Pancreas (tissue), 10 donors: ENCODE data around the gene NACA2. TPM values are rescaled to one million over a fixed set of nuclear protein-coding genes. Genes with fewer than 3 reads are reported as not detected.

Experiments used
- ATAC-seq, 4 donors: fragments of 200-7000 bp; cut with Tn5 transposase; one replicate each; pipeline versions ENCODE4 v1.8.0 to v1.9.1; 2020; ENCODE audit warnings: mild to moderate bottlenecking in 4 of 4, moderate library complexity in 4 of 4
- DNase-seq, 6 donors: peaks; one replicate each; pipeline ENCODE4 v3.0.0-alpha.2; 2020
- FAIRE-seq: peaks from 2 replicates; lab custom pipeline; 2012; peaks lifted over from hg19 to GRCh38; lab: Jason Lieb, UNC
- H3K27ac ChIP-seq, 4 donors: fragments of 200-600 bp; sonication (generic); 1 replicate in 3 of 4; 2 replicates in 1 of 4; pipeline versions ENCODE4 v1.5.0 to v1.8.0; 2020
- H3K27me3 ChIP-seq, 4 donors: fragments of 200-600 bp; one replicate each; pipeline ENCODE4 v1.8.0; 2021
- H3K36me3 ChIP-seq, 3 donors: fragments of 200-600 bp; sonication (generic) in 1 of 3; one replicate each; pipeline versions ENCODE4 v1.5.0 to v1.8.0; 2020 to 2021
- H3K4me1 ChIP-seq, 3 donors: fragments of 200-600 bp; one replicate each; pipeline ENCODE4 v1.8.0; 2021
- H3K4me3 ChIP-seq, 4 donors: fragments of 200-600 bp; sonication (generic) in 2 of 4; one replicate each; pipeline versions ENCODE4 v1.5.0 to v1.8.0; 2020 to 2021
- H3K9me3 ChIP-seq, 4 donors: fragments of 200-600 bp; one replicate each; pipeline ENCODE4 v1.8.0; 2021
- WGBS, 2 donors: extraction: QIAGEN DNeasy Blood & Tissue Kit; methylation state at CpG; one replicate each; pipeline ENCODE4 v1.1.7; 2013; 5-methylcytosine and 5-hydroxymethylcytosine counted together
- intact Hi-C, 3 donors: fragments of 100-400 bp; cut with DNase I; formaldehyde crosslinking; loops; one replicate each; pipeline versions ENCODE4 v1.11.1 to v1.14.2; 2022
- polyA plus RNA-seq, 2 donors: library from polyadenylated mRNA; stranded (reverse); fragments of 200-250 nt; gene quantifications; one replicate each; pipeline ENCODE4 v1.2.3, GENCODE V29; 2013
- total RNA-seq, 6 donors: library from RNA; stranded (reverse); fragmentation: NEBNext Ultra II Directional in 4 of 6; extraction: Animal tissue kit (Norgen Biotek cat#: 25700) in 4 of 6; gene quantifications; one replicate each; pipeline versions ENCODE4 v1.2.1 to v1.2.4, GENCODE V29; 2021 to 2023
- TF ChIP-seq, protein P1 (sequence below), 4 donors: fragments of 200-600 bp; sonication (generic) in 3 of 4; IDR thresholded peaks; one replicate each; pipeline versions ENCODE4 v1.5.0 to v1.8.0; 2021; ENCODE audit warnings: antibody characterized with exemption in 4 of 4
- donor health status: healthy with polysubstance abuse.
- donor health status: DM: no; HTN: no; CAD: no; lungs with moderate emphysema.
- donor health status: DM: no; HTN: no; CAD: no.
- donor health status: control.
- donor health status: control.
- donor health status: Bipolar disorder and iron deficiency.
- donor health status: DM: yes; HTN: yes; CAD: no.
- donor health status: DM: no; HTN: no; CAD: no.
- donor health status: DM: no; HTN: no; CAD: no.
- donor health status: DM: yes; HTN: yes; CAD: no.

NACA2 gene
- total and polyA plus RNA-seq, 8 donors: 0.12 TPM; not detected in 7

DNA sequence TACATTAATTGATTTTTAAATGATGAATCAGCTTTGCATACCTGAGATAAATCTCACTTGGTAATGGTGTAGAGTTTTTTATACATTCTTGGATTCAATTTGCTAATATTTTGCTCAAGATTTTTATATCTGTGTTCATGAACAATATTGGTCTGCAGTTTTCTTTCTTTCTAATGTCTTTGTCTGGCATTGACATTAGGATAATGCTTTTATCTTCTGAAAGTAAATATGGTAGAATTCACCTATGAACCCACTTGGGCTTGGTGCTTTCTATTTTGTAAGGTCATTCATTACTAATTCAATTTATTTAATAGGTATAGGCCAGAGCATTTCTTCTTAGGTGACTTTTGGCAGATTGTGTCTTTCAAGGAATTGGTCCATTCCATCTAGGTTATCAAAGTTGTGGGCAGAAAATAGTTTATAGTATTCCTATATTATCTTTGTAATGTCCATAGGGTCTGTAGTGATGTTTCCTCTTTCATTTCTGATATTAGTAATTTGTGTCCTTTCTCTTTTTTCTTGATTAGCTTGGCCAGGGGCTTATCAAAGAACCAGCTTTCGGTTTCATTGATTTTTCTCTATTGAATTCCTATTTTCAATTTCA lies 45.6 kb downstream of the NACA2 start:
- peaks cover 0 to 12% (median 8%) of the 10 kb centered on the region in 4 donors for H3K27me3 ChIP-seq
- WGBS, 2 donors: 61 to 84% methylated on average over 1 of the region's 1 CpG
- intact Hi-C loops: loop anchor here in 1 of 3 donors (5.0 kb wide), 1 partner anchor 128 kb away; no protein-coding TSS in a partner anchor
- no peak overlapping the region for H3K4me3 ChIP-seq
- no peaks in the 10 kb centered on the region for H3K36me3 ChIP-seq
- FAIRE-seq (no peak), ATAC-seq (no peak), DNase-seq (no peak)
- H3K27ac ChIP-seq: no peak overlapping the region
- TF ChIP-seq, protein P1, sequence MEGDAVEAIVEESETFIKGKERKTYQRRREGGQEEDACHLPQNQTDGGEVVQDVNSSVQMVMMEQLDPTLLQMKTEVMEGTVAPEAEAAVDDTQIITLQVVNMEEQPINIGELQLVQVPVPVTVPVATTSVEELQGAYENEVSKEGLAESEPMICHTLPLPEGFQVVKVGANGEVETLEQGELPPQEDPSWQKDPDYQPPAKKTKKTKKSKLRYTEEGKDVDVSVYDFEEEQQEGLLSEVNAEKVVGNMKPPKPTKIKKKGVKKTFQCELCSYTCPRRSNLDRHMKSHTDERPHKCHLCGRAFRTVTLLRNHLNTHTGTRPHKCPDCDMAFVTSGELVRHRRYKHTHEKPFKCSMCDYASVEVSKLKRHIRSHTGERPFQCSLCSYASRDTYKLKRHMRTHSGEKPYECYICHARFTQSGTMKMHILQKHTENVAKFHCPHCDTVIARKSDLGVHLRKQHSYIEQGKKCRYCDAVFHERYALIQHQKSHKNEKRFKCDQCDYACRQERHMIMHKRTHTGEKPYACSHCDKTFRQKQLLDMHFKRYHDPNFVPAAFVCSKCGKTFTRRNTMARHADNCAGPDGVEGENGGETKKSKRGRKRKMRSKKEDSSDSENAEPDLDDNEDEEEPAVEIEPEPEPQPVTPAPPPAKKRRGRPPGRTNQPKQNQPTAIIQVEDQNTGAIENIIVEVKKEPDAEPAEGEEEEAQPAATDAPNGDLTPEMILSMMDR (IDR thresholded peaks at IDR 0.05): no peak
- no peaks in the 10 kb centered on the region for H3K9me3 ChIP-seq
- H3K4me1 ChIP-seq: no peaks in the 10 kb centered on the region

DNA sequence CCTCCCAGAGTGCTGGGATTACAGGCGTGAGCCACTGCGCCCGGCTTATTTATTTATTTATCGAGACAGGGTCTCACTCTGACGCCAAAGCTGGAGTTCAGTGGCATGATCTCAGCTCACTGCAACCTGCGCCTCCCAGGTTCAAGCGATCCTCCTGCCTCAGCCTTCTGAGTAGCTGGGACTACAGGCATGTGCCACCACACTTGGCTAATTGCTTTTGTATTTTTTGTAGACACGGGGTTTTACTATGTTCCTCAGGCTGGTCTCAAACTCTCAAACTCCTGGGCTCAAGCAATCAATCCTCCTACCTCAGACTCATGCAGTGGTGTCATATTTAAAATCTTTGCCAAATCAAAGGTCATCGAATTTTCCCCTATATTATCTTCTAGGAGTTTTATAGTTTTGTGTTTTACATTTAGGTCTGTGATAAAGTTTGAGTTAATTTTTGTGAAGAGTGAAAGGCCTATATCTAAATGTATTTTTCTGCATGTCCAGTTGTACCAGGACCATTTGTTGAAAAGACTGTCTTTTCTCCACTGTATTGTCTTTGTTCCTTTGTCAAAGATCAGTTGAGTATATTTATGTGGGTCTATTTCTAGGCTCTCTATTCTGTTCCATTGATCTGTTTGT lies 47.1 kb downstream of the NACA2 start:
- Histone ChIP-seq H3K27ac (no peak overlapping the region), H3K4me3 (no peak overlapping the region), H3K36me3 (no peaks in the 10 kb centered on the region), H3K9me3 (no peaks in the 10 kb centered on the region), H3K27me3 (peaks cover 0 to 16% (median 5%) of the 10 kb centered on the region in 4 donors), H3K4me1 (no peaks in the 10 kb centered on the region)
- 70 to 75% methylated on average over 8 to 9 of the region's 9 CpGs for WGBS, 2 donors
- FAIRE-seq (no peak), DNase-seq (no peak), ATAC-seq (no peak)
- TF ChIP-seq, protein P1 (IDR thresholded peaks at IDR 0.05): no peak
- intact Hi-C loops: no loop called here

DNA sequence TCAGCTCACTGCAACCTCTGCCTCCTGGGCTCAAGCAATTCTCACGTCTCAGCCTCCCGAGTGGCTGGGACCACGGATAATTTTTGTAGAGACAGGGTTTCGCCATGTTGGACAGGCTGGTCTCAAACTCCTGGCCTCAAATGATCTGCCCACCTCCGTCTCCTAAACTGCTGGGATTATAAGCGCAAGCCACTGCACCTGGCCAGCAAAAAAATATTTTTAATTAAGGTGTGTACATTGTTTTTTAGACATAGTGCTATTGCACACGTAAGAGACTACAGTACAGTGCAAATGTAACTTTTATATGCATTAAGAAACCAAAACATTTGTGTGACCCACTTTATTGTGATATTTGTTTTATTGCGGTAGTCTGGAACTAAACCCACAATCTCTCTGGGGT lies 49.0 kb downstream of the NACA2 start:
- no peak overlapping the region for H3K4me3 ChIP-seq
- peaks cover 0 to 4% (median 0%) of the 10 kb centered on the region in 4 donors for H3K27me3 ChIP-seq
- no peaks in the 10 kb centered on the region for H3K36me3 ChIP-seq
- TF ChIP-seq, protein P1 (IDR thresholded peaks at IDR 0.05): no peak
- no peak overlapping the region for H3K27ac ChIP-seq
- intact Hi-C loops: no loop called here
- FAIRE-seq (no peak), DNase-seq (no peak), ATAC-seq (no peak)
- 82 to 87% methylated on average over 8 of the region's 8 CpGs for WGBS, 2 donors
- no peaks in the 10 kb centered on the region for H3K9me3 ChIP-seq
- H3K4me1 ChIP-seq: no peaks in the 10 kb centered on the region

DNA sequence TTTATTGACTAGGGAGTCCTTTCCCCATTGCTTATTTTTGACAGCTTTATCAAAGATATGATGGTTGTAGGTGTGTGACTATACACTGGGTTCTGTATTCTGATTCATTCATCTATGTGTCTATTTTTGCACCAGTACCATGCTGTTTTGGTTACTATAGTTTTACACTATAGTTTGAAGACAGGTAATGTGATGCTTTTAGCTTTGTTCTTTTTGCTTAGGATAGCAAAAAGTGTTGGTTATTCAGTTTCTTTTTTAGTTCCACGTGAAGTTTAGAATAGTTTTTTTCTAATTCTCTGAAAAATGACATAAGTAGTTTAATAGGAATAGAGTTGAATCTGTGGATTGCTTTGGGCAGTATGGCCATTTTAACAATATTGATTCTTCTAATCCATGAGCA lies 50.1 kb downstream of the NACA2 start:
- DNase-seq: no peak
- Histone ChIP-seq H3K4me3 (no peak overlapping the region), H3K9me3 (no peaks in the 10 kb centered on the region), H3K4me1 (no peaks in the 10 kb centered on the region), H3K27me3 (peaks cover 0 to 4% (median 0%) of the 10 kb centered on the region in 4 donors), H3K36me3 (no peaks in the 10 kb centered on the region), H3K27ac (no peak overlapping the region)
- TF ChIP-seq, protein P1 (IDR thresholded peaks at IDR 0.05): no peak
- intact Hi-C loops: no loop called here
- no peak for ATAC-seq
- FAIRE-seq: no peak
- WGBS, 2 donors: 58 to 75% methylated on average over 1 of the region's 1 CpG

Other genes starting within 250 kb of the NACA2 start
- 1 to 10 TPM; 1.2 to 9.7 (median 2.3) TPM for gene TBX2, start 191.4 kb downstream of the NACA2 start, total RNA-seq
- gene TBX2, start 191.4 kb downstream of the NACA2 start, polyA plus RNA-seq: 10 to 100 TPM in 1 of 2 donors, 1 to 10 TPM in 1; 5.9 to 12.1 TPM
- gene TBX4, start 138.8 kb downstream of the NACA2 start, total RNA-seq: not detected
- gene TBX4, start 138.8 kb downstream of the NACA2 start, polyA plus RNA-seq: not detected